ENCODE measurements around the gene BCAS3.
"Not testable (repeated sequence)": the region's sequence is repeated elsewhere in the genome, so short reads cannot be mapped to it uniquely, and the experiment has no call there.

Gene BCAS3

GRCh38 chr17:61426482-61427304, 749.0 kb downstream of the BCAS3 start:
- no peak overlapping the region for H3K4me3 ChIP-seq (ENCODE audit: low read length)
- no peak for TF ChIP-seq ZNF274 (IDR thresholded peaks at IDR 0.05; ENCODE audit: low read depth, low read length)

- H3K4me3 ChIP-seq (ENCODE audit: low read length): no peak overlapping the region
- TF ChIP-seq ZNF274 (IDR thresholded peaks at IDR 0.05; ENCODE audit: low read depth, low read length): no peak
Observed at GRCh38 chr17:61427567-61427966, 749.9 kb downstream of the BCAS3 start.

- no peak for TF ChIP-seq ZNF274 (IDR thresholded peaks at IDR 0.05; ENCODE audit: low read depth, low read length)
- H3K4me3 ChIP-seq (ENCODE audit: low read length): no peak overlapping the region
Observed at GRCh38 chr17:61429274-61429673, 751.6 kb downstream of the BCAS3 start.

- not testable (repeated sequence) for H3K4me3 ChIP-seq (ENCODE audit: low read length)
Observed at GRCh38 chr17:61429831-61430230, 752.2 kb downstream of the BCAS3 start.

GRCh38 chr17:61431594-61432311, 754.1 kb downstream of the BCAS3 start:
- H3K4me3 ChIP-seq (ENCODE audit: low read length): no peak overlapping the region
- no peak for TF ChIP-seq ZNF274 (IDR thresholded peaks at IDR 0.05; ENCODE audit: low read depth, low read length)

GRCh38 chr17:61436273-61436672, 758.6 kb downstream of the BCAS3 start:
- TF ChIP-seq ZNF274 (IDR thresholded peaks at IDR 0.05; ENCODE audit: low read depth, low read length): no peak

GRCh38 chr17:61436995-61437704, 759.5 kb downstream of the BCAS3 start:
- H3K4me3 ChIP-seq (ENCODE audit: low read length): no peak overlapping the region
- TF ChIP-seq ZNF274 (IDR thresholded peaks at IDR 0.05; ENCODE audit: low read depth, low read length): no peak

More at GRCh38 chr17:61436273-61436672, 758.6 kb downstream of the BCAS3 start:
- H3K4me3 ChIP-seq (ENCODE audit: low read length): no peak overlapping the region

GRCh38 chr17:61440697-61441096, 763.0 kb downstream of the BCAS3 start:
- H3K4me3 ChIP-seq (ENCODE audit: low read length): no peak overlapping the region
- no peak for TF ChIP-seq ZNF274 (IDR thresholded peaks at IDR 0.05; ENCODE audit: low read depth, low read length)

GRCh38 chr17:61441507-61441906, 763.9 kb downstream of the BCAS3 start:
- H3K4me3 ChIP-seq (ENCODE audit: low read length): not testable (repeated sequence)

GRCh38 chr17:61442136-61442775, 764.6 kb downstream of the BCAS3 start:
- no peak overlapping the region for H3K4me3 ChIP-seq (ENCODE audit: low read length)
- no peak for TF ChIP-seq ZNF274 (IDR thresholded peaks at IDR 0.05; ENCODE audit: low read depth, low read length)

Data from GM08714 (cell line).